ENCODE data around the gene FSTL4. TPM values are rescaled to one million over a fixed set of nuclear protein-coding genes. Genes with fewer than 3 reads are reported as not detected.

The FSTL4 gene
- total and polyA plus RNA-seq, 2 donors from 2014 or later = 0.09 to 4.0 TPM

DNA sequence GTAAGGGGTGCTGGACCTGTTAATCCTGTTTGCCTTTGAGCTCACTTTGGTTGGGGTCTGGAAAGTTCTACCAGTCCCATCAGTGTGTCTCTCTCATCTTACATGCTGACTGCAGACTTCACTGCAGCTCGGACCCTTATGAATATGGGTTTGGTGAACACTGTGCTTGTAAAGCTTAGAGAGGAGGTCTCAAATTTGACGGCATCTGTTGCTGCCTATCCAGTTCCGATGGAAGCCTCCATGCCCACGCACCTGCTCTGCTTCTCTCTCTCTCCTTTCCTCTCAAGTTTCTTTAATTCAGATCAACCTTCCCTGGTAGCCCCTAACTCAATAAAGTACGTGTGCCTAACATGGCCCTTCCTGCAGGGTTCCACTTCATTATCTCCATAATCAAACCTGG, 342.6 kb downstream of the FSTL4 start:
- FAIRE-seq = no peak
- intact Hi-C loops (cut with DNase I) = no loop called here
- Histone ChIP-seq H3K27me3 (ENCODE audit: control insufficient read depth, insufficient read depth, low read length) (no peaks in the 10 kb centered on the region), H3K9me3 (ENCODE audit: control insufficient read depth in 2 of 3, insufficient read depth in 1 of 3, low read length in 3 of 3) (no peaks in the 10 kb centered on the region), H3K9ac (ENCODE audit: low read length in 3 of 3) (no peak overlapping the region), H3K27ac (ENCODE audit: low read depth in 2 of 2, low read length in 2 of 2) (no peak overlapping the region), H3K36me3 (ENCODE audit: control insufficient read depth in 2 of 3, insufficient read depth in 3 of 3, low read length in 3 of 3) (no peaks in the 10 kb centered on the region), H3K4me3 (ENCODE audit: low read length in 3 of 3) (no peak overlapping the region), H3K4me1 (ENCODE audit: control insufficient read depth in 2 of 3, insufficient read depth in 2 of 3, low read depth in 1 of 3, low read length in 3 of 3) (peaks cover 0 to 14% (median 10%) of the 10 kb centered on the region in 3 donors)
- no peak for TF ChIP-seq CTCF (IDR thresholded peaks at IDR 0.05; ENCODE audit: borderline replicate concordance, extremely low read depth, insufficient read depth)
- DNase-seq = no peak

- no peak overlapping the region for H3K9ac ChIP-seq (ENCODE audit: low read length in 3 of 3)
- H3K4me3 ChIP-seq (ENCODE audit: low read length in 3 of 3) = no peak overlapping the region
- TF ChIP-seq CTCF (IDR thresholded peaks at IDR 0.05; ENCODE audit: borderline replicate concordance, extremely low read depth, insufficient read depth) = no peak
- DNase-seq (no peak), FAIRE-seq (no peak)
- H3K9me3 ChIP-seq (ENCODE audit: control insufficient read depth in 2 of 3, insufficient read depth in 1 of 3, low read length in 3 of 3) = no peaks in the 10 kb centered on the region
- intact Hi-C loops (cut with DNase I) = no loop called here
- H3K36me3 ChIP-seq (ENCODE audit: control insufficient read depth in 2 of 3, insufficient read depth in 3 of 3, low read length in 3 of 3) = no peaks in the 10 kb centered on the region
- no peaks in the 10 kb centered on the region for H3K27me3 ChIP-seq (ENCODE audit: control insufficient read depth, insufficient read depth, low read length)
- H3K27ac ChIP-seq (ENCODE audit: low read depth in 2 of 2, low read length in 2 of 2) = no peak overlapping the region
- H3K4me1 ChIP-seq (ENCODE audit: control insufficient read depth in 2 of 3, insufficient read depth in 2 of 3, low read depth in 1 of 3, low read length in 3 of 3) = peaks cover 0 to 14% (median 10%) of the 10 kb centered on the region in 3 donors
Observed at GRCh38 chr5:133267601-133268000, 344.7 kb downstream of the FSTL4 start.

DNA sequence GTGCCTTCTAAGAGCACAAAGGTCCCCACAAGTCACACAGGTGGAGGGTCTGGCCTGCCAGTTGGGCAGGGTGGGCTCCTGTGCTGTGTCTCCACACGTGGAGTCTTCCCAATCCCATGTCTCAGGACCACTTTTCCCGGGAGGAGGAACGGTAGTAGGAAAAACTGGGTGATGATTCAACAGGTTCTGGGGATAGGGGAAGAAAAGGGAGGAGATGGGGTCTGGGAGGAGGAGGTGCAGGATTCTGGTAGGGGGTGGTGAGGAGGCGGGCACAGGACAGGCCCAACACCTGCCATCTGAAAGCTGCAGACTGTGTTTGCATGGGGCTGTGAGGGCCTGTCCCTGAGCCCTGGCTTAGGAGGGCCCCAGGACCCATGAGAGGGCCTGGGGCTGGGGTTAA, 345.4 kb downstream of the FSTL4 start:
- Histone ChIP-seq H3K27ac (ENCODE audit: low read depth in 2 of 2, low read length in 2 of 2) (no peak overlapping the region), H3K36me3 (ENCODE audit: control insufficient read depth in 2 of 3, insufficient read depth in 3 of 3, low read length in 3 of 3) (no peaks in the 10 kb centered on the region), H3K4me1 (ENCODE audit: control insufficient read depth in 2 of 3, insufficient read depth in 2 of 3, low read depth in 1 of 3, low read length in 3 of 3) (peaks cover 0 to 14% (median 10%) of the 10 kb centered on the region in 3 donors), H3K9me3 (ENCODE audit: control insufficient read depth in 2 of 3, insufficient read depth in 1 of 3, low read length in 3 of 3) (no peaks in the 10 kb centered on the region), H3K9ac (ENCODE audit: low read length in 3 of 3) (no peak overlapping the region), H3K27me3 (ENCODE audit: control insufficient read depth, insufficient read depth, low read length) (no peaks in the 10 kb centered on the region), H3K4me3 (ENCODE audit: low read length in 3 of 3) (no peak overlapping the region)
- intact Hi-C loops (cut with DNase I) = no loop called here
- no peak for TF ChIP-seq CTCF (IDR thresholded peaks at IDR 0.05; ENCODE audit: borderline replicate concordance, extremely low read depth, insufficient read depth)
- FAIRE-seq (no peak), DNase-seq (no peak)

DNA sequence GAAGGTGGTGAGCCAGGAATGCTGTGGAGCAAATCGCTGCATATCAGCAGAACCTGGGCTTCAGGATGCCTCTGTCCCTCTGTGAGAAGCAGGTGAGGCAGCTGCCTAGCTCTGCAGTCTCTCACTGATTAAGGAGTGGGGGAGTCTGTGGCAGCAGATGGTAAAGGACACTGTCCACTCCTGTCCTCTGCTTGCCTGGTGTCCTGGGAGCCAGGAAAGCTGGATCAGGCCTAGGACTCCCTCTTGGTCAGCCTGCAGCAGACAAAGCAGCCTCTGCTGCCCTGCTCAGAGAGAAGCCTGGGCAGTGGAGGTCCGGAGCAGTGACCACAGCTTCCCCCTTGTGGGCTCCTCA, 345.8 kb downstream of the FSTL4 start:
- TF ChIP-seq CTCF (IDR thresholded peaks at IDR 0.05; ENCODE audit: borderline replicate concordance, extremely low read depth, insufficient read depth) = no peak
- FAIRE-seq = no peak
- Histone ChIP-seq H3K4me3 (ENCODE audit: low read length in 3 of 3) (no peak overlapping the region), H3K27me3 (ENCODE audit: control insufficient read depth, insufficient read depth, low read length) (no peaks in the 10 kb centered on the region), H3K9ac (ENCODE audit: low read length in 3 of 3) (no peak overlapping the region), H3K9me3 (ENCODE audit: control insufficient read depth in 2 of 3, insufficient read depth in 1 of 3, low read length in 3 of 3) (no peaks in the 10 kb centered on the region), H3K4me1 (ENCODE audit: control insufficient read depth in 2 of 3, insufficient read depth in 2 of 3, low read depth in 1 of 3, low read length in 3 of 3) (peaks cover 0 to 14% (median 10%) of the 10 kb centered on the region in 3 donors), H3K36me3 (ENCODE audit: control insufficient read depth in 2 of 3, insufficient read depth in 3 of 3, low read length in 3 of 3) (no peaks in the 10 kb centered on the region), H3K27ac (ENCODE audit: low read depth in 2 of 2, low read length in 2 of 2) (no peak overlapping the region)
- DNase-seq = no peak
- intact Hi-C loops (cut with DNase I) = no loop called here
